GM18520 (cell line): ENCODE measurements around the gene PDHX.

Experiments used
- ATAC-seq: cut with Tn5 transposase; IDR thresholded peaks from one replicate; pipeline ENCODE4 v1.9.1; 2021; ENCODE audit not compliant: unreplicated experiment

The PDHX gene

DNA sequence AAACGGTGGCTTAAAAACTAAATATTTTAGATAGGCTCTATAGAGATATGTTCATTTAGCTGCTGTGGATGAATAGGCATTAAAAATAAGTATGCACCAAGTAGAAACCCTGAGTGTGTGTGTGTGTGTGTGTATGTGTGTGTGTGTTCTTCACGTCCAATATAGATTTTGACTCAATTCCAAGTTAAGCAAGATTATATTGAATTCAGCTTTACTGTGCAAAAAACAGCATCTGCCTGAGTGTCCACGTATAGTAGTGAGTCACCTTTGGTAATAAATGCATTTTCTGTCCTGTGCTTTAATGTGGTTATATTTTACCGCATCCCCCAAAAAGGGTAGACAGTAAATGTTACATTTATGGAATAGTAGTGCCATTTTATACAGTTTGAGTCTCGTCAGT, 71.2 kb downstream of the PDHX start:
- no peak for ATAC-seq

DNA sequence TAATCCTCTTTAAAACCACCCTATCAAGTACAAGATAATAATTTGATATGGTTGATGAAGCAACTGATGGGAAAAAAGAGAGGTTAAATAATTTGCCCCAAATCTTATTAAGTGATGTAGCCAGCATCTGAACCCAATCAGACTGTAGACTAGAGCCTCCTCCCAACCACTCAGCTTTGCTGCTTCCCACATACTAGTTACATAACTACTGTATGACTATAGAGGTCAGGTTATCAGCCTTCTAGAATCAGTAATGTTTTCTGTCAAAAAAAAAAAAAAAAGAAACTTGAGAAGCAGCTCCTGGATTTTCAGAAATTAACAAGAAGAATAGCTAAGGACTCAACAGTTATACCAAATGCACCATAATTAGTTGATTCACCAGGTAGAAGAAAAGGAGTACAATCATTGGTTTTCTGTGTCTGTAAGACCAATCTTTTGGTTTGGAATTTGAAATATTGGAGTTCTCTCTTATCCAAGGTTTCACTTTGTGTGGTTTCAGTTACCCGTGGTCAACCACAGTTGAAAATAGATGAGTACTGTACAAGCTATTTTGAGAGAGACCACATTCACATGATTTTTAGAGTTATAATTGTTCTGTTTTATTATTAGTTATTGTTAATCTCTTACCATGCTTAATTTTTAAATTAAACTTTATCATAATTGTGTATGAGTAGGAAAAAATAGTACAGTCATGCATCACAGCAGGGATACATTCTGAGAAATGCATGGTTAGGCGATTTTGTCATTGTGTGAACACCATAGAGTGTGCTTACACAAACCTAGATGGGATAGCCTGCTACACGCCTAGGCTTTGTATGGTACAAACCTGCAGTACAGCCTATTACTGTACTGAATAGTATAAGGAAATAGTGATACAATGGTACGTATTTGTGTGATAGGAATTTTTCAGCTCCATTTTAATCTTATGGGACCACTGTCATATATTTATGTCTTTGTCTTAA, 72.2 kb downstream of the PDHX start:
- no peak for ATAC-seq

DNA sequence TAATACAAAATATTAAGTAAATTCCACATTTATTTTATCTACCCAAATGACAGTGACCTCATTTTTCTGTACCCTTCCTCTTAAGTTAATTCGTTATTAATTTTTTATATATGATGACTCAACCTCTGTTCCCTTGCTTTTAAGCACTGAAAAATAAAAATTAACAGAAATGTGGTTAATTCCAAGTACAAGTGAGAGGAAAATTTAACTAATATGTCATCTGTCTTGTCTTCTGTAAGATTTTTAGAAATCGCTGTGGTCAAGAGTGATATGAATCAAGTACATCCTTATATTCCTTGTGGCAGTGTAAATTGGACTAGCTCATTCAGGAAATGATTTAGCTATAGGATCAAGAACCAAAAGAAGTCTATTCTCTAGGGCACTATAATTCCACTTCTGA, 74.5 kb downstream of the PDHX start:
- no peak for ATAC-seq

DNA sequence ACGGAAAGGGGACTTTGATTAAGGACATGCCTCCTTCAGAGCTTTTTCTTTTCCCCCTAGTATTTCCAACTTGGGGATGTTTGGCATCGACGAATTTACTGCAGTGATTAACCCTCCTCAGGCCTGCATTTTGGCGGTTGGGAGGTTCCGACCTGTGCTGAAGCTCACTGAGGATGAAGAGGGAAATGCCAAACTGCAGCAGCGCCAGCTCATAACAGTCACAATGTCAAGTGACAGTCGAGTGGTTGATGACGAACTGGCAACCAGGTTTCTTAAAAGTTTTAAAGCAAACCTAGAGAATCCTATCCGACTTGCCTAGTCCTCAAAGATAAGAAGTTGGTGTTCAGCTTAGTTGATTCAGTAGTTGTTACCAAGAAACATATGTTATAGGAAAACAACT, 78.4 kb downstream of the PDHX start:
- ATAC-seq = no peak

DNA sequence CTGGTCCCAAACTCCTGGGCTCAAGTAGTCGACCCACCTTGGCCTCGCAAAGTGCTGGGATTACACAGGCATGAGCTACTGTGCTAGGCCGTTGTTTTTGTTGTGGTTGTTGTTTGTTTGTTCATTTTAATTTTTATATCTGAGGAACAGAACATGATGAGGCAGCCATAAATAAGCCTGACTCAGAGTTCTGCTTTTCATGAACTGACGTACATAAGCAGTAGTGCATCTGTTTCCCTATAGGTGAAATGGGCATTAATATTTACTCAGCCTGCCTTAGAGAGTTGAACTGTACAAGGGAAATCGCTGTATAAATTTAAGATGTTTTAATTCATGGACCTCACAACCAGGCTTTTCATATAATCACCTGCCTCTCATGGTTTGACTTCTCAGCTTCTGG, 80.5 kb downstream of the PDHX start:
- ATAC-seq = no peak

DNA sequence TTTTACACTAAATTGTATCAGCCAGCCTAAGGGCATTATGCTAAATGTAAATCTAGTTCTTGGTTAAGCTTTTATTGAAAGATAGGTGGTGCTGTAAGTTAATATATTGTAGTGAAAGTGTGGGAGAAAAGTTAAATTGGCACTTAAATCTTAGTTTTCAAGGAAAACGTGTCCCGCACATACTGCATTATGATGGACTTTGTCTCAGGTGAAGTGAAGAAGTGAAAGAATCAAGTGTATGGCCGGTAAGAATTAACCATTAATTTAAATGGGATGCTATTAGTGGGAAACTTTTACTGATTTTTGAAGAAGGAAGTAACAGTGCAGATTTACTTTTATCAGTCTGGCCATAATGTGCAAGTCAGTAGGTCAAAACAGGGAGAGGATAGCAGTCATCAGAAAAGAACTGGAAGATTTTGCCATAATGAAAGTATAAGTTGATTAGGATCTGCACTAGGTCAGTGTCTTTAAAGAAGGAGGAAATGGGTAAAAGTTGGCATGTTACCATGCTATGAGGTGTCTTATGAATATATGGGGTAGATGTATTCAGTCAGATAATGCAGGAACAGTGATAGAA, 81.6 kb downstream of the PDHX start:
- no peak for ATAC-seq

DNA sequence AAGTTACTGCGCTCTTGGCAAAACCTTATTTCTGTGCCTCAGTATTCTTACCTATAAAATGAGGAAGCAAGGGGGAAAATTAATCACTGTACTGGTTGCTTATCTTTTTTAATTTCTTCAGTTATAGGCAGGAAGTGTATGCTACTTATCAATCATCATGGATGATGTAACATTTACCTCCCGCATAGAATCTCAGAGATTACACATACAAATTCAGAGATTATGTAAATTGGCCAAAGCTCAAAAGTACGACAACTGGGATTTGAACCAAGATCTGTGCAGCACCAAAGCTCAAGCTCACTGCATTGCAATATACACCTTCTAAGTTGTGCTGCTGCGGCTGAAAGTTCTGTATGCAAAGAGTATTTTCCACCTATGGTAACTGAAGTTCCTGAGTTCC, 83.0 kb downstream of the PDHX start:
- no peak for ATAC-seq

DNA sequence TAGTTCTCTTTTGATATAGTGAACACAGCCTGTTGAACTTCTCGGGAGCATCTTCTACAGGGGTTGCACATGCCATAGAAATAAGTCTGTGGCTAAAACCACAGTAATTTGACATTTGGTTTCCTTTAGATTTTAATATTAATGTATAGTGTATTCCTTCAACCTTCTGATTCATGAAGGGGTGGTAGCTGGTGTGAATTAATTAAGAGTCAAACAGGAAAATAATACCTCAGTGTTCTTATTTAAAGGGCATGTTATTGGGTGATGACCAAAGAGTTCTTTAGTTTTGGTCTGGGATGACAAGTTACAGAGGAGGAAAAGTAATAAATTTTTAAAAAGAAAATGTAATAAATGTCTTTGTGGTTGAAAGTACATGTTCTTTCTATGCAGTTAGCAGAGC, 86.8 kb downstream of the PDHX start:
- ATAC-seq = no peak

DNA sequence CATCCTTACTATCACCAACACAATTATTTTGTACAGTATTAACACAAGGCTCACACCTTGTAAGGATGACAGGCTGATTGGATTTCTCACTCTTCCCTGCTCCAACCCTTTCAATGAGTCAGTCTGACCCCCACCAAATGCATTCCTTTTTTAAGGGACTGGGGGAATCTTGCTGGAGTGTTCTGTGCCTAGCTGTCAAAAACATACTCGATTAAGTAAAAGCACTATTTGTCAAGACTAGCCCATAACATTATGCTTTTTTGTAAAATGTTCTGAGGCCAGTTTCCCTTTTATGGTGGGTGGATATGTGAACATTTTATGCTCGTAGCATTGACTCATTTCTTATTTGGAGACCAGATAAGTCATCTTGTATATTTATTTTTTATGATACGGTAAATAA, 87.2 kb downstream of the PDHX start:
- ATAC-seq = no peak

DNA sequence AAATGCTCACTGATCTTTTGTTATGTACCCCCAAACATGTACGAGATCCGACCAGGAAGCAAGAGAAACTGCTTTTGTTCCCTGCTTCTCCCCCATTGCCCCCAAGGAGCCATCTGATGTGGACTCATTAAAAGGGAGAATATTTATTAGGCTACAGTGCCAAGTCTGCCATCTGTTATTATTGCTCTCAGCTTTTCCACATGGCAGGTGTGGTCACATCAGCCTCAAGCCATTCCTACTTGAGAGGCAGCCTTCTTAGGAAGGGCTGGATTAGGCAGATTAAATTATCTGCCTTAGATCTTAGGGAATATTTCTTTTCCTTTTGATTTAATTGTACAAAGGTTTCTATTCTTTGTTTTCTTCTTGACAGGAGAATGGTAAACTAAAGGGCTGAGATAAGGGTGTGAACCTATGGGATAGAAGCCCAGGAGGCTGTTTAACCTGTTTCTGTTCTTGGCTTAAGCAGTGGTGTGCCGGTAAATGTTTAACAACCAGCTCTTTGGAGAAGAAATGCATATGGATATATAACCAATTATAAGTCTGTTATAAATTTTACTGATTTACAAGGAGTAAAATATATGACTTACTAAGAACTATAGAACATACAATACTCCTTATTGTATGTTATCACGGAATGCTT, 88.8 kb downstream of the PDHX start:
- ATAC-seq = no peak

DNA sequence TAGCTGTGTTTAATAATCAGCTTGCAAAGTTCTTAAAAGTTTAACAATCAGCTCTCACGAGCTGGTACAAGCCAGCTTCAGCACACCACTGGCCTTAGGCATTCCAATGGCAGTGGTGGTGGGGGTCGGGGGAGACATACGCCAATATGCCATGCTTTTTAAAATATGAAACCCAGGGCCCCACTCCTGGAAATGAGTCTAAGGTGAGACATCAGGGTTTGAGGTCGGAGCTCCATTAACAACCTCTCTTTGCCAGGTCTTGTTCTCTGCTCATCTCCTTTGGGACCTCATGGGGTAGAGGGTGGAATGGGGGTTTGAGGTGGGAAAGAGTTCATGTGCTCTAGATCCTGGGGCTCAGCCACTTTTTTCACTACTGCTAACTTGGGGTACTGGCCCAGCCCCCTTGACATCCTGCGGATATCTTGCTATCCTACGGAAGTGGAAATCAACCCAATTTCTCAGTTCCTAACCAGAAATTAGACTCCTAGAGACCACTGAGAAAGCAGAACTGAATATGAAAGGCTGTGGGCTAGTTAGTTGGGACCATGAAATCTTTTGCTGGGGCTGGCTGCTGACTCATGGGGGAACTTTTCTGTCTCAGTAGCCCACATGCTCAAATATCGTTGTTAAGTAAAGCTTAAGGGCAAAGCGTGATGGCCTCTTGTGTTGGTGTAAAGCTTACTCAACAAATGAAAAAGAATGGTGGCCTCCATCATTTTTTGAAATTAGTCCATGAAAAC, 90.1 kb downstream of the PDHX start:
- peak; percentile 72 for ATAC-seq

DNA sequence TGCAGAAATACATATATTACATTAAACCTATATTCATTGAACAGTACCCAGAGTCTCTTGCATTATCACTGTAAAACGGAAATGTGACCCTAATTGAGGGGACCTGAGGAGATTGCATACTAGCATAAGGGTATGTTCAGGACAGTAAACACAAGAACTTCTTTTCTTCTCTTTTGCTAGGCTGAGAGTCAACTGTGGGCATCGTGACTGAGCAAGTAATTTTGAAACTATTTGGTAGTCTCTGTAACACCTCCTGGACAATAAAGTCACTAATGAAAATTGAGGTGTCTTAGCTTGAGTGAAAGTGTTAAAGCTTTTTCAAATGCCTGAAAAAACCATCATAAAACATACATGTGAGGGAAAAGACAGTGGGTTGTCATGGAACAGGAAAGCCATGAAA, 90.9 kb downstream of the PDHX start:
- peak; percentile 57 for ATAC-seq

DNA sequence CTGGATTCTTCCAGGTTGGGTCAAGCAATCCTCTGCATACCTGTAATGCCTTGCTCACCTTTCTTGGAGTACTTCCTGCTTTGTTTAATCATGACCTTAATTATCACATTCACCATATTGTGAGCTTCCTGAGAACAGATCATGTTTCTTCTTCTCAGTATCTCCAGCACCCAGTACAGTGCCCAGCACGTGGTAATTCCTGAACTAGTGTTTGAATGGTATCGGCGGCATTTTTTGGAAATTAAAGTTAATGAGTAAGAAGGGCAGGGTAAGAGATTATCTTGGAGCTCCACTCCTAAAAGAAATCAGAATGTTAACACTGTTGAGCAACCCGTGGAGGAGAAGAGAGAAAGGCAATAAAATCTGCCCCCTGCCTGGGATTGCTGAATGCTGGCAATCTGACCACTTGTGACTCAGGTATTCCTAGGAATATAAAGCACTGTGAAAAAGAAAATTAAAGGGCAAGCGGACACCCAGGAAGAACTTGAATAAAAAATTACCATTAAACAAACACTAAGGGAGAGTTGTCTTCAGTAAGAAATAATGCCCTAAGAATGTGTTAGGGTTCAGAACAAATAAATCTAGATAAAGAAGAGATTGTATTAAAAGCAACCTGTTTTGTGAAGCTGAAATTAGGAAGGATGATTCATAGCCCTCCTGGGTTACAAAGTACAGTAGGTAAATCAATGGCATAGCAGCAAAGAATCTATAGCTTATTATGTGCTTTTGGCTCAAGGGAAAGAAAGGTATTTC, 92.9 kb downstream of the PDHX start:
- ATAC-seq = no peak

DNA sequence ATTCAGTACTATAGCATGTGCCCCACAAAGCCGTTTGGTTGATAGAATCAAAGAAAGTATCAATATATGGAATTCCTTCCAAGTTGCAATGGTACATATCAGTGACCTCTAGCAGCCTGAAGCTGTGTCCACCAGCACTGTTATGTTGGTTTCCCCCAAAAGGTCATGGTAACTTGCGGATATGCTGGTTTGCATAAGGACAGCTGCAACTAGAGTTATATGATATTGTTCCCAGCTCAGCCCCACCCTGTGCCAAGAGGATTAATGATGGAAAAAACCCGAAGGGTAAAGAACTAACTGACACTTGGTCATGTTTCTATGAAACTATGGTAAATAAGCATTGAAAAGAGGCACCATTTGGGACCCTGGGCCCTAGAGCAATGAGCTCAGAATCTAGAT, 93.5 kb downstream of the PDHX start:
- no peak for ATAC-seq

DNA sequence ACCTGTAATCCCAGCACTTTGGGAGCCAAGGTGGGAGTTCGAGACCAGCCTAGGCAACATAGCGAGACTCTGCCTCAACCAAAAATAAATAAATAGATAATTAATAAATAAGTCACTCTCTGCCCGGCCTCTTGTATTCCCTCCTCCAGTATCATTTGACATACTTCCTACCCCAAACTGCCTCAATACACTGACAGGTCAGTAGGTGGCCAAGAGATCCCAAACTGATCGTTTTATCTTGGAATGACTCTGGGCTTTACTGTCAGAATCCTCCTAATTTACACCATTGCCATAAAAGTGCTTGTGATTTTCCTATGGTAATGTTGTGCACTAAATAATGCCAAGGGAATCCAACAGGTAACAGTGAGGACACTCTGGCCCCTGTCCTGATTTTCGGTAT, 94.2 kb downstream of the PDHX start:
- ATAC-seq = no peak

DNA sequence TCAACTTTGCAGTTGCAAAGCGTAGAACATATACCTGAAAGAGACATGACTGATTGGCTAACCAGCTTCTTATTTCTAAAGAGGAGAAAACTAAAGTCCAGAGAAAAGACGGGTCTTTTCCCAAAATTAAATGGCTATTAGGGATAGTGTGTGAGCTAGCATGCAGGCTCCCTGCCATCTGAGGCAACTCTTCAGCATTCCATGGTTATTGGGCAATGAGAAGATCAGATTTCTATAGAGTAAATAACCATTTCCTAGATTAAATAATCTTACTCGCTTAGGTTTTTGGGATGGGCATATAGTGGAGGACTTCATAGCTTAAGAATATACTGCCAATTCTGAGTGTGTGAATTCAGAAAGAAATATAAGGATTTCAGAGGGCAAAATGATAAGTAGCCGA, 95.0 kb downstream of the PDHX start:
- no peak for ATAC-seq

DNA sequence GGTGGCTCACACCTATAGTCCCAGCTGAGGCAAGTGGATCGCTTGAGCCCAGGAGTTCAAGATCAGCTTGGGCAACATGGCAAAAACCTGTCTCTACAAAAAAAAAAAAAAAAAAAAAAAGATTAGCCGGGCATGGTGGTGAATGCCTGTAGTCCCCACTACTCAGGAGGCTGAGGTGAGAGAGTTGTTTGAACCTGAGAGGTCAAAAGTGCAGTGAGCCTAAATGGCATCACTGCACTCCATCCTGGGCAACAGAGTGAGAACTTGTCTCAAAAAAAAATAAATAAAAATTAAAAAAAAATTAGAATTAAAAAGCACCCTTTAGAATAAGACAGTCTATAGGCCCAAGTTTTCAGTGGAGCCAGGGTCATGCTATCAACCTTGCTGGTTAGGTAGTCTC, 95.5 kb downstream of the PDHX start:
- no peak for ATAC-seq

DNA sequence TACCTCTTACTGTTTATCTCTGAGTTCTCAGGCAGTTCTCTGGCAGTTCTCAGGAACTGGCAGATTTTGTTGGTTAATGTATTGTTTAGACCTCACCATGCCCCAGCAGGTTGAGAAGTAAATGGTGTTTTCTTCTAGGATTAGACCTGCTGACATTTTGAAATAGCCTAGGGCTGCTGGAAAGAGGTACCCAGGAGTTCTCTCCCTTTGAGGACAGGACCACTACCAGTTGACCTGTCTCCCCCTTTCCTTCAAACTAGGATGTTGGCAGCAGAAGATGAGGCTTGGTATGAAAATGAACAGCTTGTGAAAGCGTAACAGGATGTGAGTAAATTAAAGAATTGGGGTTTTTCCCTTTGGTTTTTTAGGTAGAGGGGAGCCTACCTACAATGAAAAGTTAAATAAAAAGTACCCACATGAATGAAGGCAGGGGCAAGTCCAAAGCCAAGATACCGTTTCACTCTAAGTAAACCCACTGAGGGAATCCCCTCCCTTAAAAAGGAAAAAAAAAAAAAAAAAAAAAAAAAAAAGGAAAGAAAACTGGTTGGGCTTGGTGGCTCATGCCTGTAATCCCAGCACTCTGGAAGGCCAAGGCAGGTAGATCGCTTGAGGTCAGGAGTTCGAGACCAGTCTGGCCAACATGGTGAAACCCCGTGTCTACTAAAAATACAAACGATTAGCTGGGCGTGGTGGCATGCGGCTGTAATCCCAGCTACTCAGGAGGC, 96.2 kb downstream of the PDHX start:
- peak; percentile 60 for ATAC-seq

DNA sequence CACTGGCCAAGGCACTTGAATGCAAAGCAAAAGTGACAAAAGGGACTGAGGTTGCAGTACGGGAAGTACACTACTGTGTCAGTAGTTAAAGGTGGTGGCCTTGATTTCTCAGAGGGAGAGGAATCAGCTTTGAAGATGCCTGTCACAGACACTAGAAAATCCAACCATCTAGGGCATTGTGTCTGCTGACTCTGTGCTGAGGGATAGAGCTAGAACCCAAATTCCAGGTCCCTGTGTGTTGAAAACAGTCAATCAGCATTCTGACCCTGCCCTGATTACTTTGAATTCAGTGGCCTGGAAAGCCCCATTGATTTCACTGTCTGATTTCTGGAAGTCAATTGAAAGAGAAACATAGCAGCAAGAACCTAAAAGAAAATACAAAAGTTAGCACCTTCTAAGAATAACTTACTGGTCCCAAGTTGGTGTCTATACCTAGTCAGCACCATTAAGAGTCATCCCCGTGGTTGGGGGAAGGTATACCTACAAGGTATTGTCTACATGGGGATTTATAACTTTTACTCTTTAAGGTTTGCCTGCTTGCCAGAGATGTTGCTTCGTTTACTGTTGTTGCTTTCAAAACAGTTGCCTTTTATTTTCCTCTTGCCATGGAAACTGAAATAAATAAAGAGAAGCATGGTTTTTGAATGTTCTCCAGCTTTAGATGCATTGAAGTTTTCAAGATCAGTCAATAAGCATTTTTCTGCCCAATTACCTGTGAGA, 97.3 kb downstream of the PDHX start:
- peak; percentile 34 for ATAC-seq
